GM18868 (cell line): ENCODE results near the gene ZDHHC11B.
"Not testable (repeated sequence)": the region's sequence is repeated elsewhere in the genome, so short reads cannot be mapped to it uniquely, and the experiment has no call there.

ENCODE experiments used
- ATAC-seq: cut with Tn5 transposase; IDR thresholded peaks from one replicate; pipeline ENCODE4 v1.9.1; 2021; ENCODE audit warnings: mild to moderate bottlenecking, moderate library complexity; ENCODE audit not compliant: unreplicated experiment

ZDHHC11B gene

GRCh38 chr5:771087-771781, 13.3 kb downstream of the ZDHHC11B start:
- not testable (repeated sequence) for ATAC-seq

GRCh38 chr5:770585-770984, 13.9 kb downstream of the ZDHHC11B start:
- ATAC-seq = not testable (repeated sequence)

GRCh38 chr5:769485-770145, 14.9 kb downstream of the ZDHHC11B start:
- ATAC-seq = not testable (repeated sequence)

- no peak for ATAC-seq
Measured at GRCh38 chr5:766666-767431, 17.7 kb downstream of the ZDHHC11B start.

GRCh38 chr5:765948-766631, 18.4 kb downstream of the ZDHHC11B start:
- ATAC-seq = no peak

GRCh38 chr5:763998-764781, 20.3 kb downstream of the ZDHHC11B start:
- no peak for ATAC-seq

- ATAC-seq = no peak
Measured at GRCh38 chr5:763397-763796, 21.1 kb downstream of the ZDHHC11B start.

- ATAC-seq = not testable (repeated sequence)
Measured at GRCh38 chr5:762996-763395, 21.5 kb downstream of the ZDHHC11B start.

- ATAC-seq = no peak
Measured at GRCh38 chr5:761854-762710, 22.4 kb downstream of the ZDHHC11B start.

GRCh38 chr5:761059-761771, 23.3 kb downstream of the ZDHHC11B start:
- ATAC-seq = no peak

- ATAC-seq = no peak
Measured at GRCh38 chr5:760363-761058, 24.0 kb downstream of the ZDHHC11B start.

- no peak for ATAC-seq
Measured at GRCh38 chr5:759781-760362, 24.7 kb downstream of the ZDHHC11B start.

GRCh38 chr5:759111-759751, 25.3 kb downstream of the ZDHHC11B start:
- no peak for ATAC-seq

GRCh38 chr5:758698-759053, 25.9 kb downstream of the ZDHHC11B start:
- no peak for ATAC-seq

GRCh38 chr5:757931-758697, 26.4 kb downstream of the ZDHHC11B start:
- ATAC-seq = no peak

GRCh38 chr5:757346-757930, 27.1 kb downstream of the ZDHHC11B start:
- ATAC-seq = no peak
